Thyroid gland (tissue), 4 donors: ENCODE measurements around the gene H2BK1.

Experiments used
- POLR2A ChIP-seq, 2 donors: fragments of 450-650 bp; IDR thresholded peaks; one replicate each; pipeline ENCODE4 v1.6.1; 2017; ENCODE audit warnings: antibody characterized with exemption in 2 of 2, mild to moderate bottlenecking in 2 of 2, moderate library complexity in 1 of 2
- TF ChIP-seq, protein P1 (sequence below), 6 experiments: fragments of 200-600 bp in 3 of 6; fragments of 450-650 bp in 3 of 6; sonication (generic) in 3 of 6; IDR thresholded peaks; one replicate each; pipeline ENCODE4 v1.5.1; 2016 to 2019; ENCODE audit warnings: antibody characterized with exemption in 6 of 6, mild to moderate bottlenecking in 2 of 6, inconsistent platforms in 1 of 6, moderate library complexity in 1 of 6

DNA sequence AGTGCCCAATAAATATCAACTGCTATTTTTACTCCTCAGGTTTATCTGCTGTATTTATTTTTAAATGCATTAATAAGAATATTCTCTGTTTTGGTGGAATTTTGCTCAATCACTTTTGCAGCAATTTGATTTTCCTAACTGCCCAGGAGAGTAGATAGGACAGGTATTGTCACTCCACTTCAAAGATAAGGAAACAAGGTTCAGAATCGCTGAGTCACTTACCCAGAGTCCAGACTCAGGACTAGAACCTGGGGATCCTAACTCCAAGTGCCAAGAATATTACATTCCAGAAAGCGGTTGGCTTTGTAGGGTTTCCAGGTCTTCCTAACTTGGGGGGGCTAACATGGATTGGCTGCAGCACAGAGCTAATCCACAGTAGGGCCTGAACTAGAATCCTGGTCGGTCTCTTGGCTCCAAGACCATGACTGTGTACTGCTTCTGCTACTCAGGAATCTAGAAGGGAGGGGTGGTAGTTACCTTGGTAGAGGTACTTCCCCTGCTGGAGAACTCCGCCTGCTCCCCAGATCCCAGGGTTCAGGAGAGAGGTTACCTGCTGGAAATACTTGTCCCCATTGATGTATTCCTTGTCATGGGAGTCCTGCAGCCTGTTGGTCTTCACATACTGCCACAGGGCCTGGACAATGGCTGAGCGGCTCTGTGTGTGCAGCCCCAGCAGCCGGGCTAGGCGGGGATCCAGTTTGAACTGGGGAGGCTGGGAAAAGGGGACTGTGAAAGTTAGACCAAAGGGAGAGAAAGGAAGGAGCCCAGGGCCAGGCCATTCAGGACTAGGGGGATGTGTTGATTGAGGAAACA, 30.9 kb upstream of the H2BK1 start:
- TF ChIP-seq, protein P1, sequence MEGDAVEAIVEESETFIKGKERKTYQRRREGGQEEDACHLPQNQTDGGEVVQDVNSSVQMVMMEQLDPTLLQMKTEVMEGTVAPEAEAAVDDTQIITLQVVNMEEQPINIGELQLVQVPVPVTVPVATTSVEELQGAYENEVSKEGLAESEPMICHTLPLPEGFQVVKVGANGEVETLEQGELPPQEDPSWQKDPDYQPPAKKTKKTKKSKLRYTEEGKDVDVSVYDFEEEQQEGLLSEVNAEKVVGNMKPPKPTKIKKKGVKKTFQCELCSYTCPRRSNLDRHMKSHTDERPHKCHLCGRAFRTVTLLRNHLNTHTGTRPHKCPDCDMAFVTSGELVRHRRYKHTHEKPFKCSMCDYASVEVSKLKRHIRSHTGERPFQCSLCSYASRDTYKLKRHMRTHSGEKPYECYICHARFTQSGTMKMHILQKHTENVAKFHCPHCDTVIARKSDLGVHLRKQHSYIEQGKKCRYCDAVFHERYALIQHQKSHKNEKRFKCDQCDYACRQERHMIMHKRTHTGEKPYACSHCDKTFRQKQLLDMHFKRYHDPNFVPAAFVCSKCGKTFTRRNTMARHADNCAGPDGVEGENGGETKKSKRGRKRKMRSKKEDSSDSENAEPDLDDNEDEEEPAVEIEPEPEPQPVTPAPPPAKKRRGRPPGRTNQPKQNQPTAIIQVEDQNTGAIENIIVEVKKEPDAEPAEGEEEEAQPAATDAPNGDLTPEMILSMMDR (IDR thresholded peaks at IDR 0.05), result no peak
- TF ChIP-seq POLR2A (IDR thresholded peaks at IDR 0.05), result no peak
